ENCODE data around the gene EFNB2.

Gene EFNB2

DNA sequence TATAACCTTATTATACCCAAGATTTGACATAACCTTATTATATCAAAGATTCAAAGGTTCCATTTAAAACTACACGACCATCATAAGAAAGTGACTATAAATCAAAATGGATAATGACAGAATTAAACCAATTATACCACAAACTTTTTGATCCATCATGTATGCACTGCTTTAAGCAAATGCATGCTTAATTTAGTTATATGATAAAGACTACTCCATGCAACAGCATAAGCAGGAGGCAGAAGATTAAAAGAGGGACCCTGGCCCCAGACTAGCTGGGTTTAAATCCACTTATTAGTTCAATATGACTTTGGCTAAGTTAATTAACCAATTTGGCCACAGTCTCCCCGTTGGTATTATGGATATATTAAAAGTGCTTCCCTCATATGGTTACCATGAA lies 11.4 kb downstream of the EFNB2 start:
- DNase-seq: no peak

DNA sequence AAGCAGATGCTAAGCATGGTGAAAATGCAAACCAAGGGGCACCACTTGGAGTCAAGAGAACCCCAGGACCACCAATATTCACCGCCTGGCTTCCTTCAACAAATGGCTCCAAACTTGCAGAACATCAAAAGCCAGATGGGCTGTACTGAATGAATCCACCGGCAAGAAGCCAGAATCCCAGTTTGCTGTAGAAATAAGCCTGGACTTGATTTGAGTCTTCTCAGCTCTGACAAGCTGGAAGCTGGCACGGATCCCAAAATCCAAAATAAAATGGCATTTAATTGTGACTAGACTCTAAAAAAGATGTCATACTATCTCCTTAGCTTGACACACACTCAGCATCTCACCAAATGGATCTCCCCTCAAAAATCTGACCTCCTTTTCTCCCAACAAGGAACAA lies 11.9 kb downstream of the EFNB2 start:
- DNase-seq: no peak

GRCh38 chr13:106522898-106523525 lies 12.4 kb downstream of the EFNB2 start:
- DNase-seq: no peak

- DNase-seq: no peak
Measured at GRCh38 chr13:106522112-106522705, 13.3 kb downstream of the EFNB2 start.

DNA sequence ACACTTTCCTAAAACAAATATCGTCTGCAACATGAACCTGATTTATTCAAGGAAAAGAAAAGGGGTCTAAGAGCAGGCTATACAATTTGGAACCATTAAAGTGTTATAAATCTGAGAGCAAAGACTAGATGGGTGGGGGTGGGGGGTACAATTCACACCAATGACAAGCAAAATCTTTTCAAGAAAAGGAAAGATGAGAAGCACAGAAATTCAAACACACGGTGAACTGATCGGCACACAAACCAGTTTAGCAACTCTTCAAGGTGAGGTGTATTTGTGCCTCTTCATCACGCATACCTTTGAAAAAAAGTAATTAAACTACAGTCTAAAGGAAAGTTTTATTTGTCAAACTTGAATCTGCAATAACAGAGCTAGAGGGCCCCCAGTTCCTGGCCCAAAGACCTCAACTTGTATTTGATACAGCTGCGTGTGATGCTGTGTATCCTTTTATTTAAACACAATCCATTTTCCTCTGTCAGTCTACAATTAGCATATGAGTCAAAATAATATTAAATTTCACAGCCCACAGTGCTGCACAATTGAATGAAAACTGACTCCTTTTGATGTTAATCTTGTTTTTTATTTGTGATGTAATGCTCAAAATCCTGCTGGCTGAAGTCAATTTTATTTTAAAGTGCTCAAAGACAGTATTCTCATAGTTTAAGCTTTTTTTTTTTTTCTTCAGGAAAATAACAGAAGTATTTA lies 14.2 kb downstream of the EFNB2 start:
- no peak for DNase-seq

DNA sequence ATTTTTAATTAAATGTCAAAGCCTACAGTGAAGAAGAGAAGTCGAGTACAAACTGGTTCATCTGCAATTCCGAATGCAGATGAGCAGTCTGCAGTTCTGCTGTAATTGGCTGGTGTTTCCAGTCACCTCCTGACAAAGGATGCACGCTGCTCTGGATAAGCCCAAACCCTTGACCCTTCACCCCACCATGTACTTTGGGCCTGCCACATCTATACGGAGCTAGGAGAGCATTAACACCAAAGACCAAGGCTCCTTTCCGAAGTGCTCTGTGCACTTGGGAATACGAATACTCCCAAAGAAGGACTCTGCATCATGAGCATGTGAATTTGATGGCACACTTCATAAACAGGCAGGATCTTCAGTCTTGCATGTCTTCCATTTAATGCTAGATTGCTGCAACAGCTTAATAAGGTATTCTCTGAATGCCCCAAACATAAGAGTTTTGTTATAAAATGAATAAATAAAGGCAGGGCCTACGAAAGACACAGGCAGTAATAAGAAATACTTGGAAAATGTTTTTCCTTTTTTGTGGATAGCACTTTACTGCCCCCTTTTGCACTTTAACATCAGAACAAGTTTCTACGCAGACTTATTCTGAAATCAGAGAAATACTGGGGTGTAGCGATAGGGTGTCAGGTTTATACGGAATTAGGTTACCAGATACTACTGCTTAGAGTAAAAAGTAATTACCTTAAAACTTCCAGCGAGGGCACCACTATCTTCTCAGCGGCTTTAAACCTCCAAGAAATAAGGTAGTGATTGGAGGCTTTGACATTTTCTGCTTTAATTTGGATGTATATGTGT lies 15.0 kb downstream of the EFNB2 start:
- no peak for DNase-seq

- no peak for DNase-seq
Measured at GRCh38 chr13:106518512-106518911, 16.9 kb downstream of the EFNB2 start.

GRCh38 chr13:106517109-106517847 lies 18.2 kb downstream of the EFNB2 start:
- DNase-seq: no peak

GRCh38 chr13:106515635-106516254 lies 19.7 kb downstream of the EFNB2 start:
- DNase-seq: no peak

- no peak for DNase-seq
Measured at GRCh38 chr13:106514928-106515634, 20.4 kb downstream of the EFNB2 start.

- no peak for DNase-seq
Measured at GRCh38 chr13:106513025-106513983, 22.2 kb downstream of the EFNB2 start.

- DNase-seq: no peak
Measured at GRCh38 chr13:106507560-106508274, 27.7 kb downstream of the EFNB2 start.

DNA sequence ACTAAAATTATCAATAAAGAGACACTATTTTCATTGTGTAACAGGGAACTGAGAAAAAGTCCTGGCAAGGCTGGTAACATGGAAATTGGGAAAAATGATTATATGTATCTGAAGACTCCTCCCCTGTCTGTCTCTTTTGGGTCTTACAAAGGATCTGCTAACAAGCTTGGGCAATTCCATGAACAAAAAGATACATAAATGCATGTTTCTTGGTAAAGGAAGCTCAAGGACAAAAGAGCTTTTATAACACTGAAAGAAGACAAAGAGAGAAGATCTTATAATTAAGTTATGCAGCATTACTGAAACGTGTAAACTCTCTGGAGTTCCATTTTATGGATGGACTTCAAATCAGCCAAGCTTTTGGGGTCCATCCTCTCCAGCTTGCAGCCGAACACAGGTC lies 29.2 kb downstream of the EFNB2 start:
- no peak for DNase-seq

DNA sequence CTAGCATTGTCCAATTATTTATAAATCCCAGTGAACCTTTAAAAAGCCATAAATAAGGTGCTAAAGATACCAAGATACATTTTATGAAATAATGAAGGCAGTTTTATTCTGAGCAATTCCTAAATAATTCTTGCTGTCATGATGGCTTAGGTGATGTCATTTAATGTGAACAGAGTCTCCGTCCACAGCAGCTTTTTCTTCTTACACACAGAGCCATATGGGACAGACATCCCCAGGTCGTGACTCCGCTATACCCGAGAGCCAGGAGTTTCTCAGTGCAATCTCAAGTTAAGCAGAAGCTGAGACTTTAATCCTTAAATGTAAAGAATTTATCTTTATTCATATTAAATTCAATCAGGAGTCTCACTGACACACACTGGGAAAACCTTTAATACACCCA lies 29.7 kb downstream of the EFNB2 start:
- no peak for DNase-seq

- no peak for DNase-seq
Measured at GRCh38 chr13:106505295-106505694, 30.2 kb downstream of the EFNB2 start.

DNA sequence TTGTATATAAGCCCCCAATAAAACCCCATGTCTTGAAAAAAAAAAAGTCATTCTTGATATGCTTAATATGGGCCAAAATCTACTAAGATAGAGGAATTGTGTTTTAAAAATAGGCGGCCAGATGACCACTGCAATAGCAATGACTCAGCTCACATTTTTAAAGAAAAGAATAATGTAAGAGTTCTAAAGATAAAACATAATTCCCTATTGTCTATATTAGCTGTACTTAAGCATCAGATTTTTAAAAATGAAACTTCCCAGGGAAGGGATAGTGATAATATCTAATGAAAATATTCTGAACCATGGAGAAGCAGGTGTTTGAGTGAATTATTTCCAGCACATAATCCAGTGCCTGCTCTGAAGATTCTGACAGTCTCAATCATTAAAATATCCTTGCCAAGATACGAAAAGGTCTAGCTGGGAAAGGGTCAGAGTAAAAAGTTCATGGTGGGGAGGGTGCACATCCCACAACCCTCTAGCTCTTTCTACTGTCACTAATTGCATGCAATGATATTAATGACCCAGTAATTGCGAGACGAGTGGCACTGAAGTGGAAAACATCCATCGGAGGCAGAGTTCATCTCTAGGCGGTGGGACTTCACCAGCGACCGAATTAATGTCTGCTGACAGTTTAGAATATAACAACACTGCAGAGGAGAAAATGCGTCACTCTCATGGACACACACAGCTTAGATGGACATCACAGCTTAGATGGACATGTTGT lies 31.6 kb downstream of the EFNB2 start:
- no peak for DNase-seq

- DNase-seq: no peak
Measured at GRCh38 chr13:106503272-106503671, 32.2 kb downstream of the EFNB2 start.

DNA sequence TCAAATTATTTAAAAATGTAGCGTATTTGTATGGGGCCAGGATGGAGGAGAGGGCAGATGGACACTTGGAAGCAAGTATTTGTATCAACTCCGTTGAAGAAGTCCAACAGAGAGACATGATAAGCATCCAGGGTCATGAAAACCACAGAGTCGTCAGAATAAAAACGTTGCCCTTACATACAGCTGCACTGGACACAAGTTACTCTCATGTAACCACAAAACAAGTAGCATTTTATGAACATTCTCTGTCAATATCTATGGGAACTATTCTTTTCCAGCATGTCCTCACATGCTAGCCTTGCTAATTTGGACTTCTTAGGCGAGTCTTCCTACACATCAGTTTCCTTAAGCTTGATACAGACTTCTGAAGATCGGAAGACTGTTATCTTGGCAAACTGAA lies 35.0 kb downstream of the EFNB2 start:
- DNase-seq: no peak

DNA sequence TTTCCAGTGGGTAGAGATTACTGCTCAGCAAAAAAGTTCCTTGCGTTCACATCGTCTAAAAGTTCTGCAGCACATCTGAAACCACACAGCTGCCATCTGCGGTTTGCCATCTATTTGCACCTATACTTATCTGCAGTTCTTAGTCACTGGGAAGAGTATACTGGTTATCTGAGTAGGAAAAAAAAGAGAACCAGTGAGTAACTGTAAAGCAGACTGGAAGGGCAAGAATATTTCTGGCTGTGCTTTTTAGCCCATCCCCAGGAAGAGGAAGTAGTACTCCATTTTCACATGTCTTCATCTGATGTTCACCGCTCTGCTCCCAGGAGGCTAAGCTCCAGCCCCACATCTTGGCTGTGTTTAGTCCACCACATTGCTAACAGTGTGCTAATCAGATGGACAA lies 35.6 kb downstream of the EFNB2 start:
- no peak for DNase-seq
